Stimulated activated CD4-positive, alpha-beta T cell treated with anti-CD3 and anti-CD28 coated beads, Interleukin-4, amount 100 ng/mL, for 1 hour (primary cell): ENCODE measurements around the gene SEC23A.
"Not testable (repeated sequence)": the region's sequence is repeated elsewhere in the genome, so short reads cannot be mapped to it uniquely, and the experiment has no call there.

Experiments
- DNase-seq: peaks from one replicate; pipeline ENCODE4 v3.0.0-alpha.2; 2020

SEC23A gene

GRCh38 chr14:39102969-39103957, at the start of gene SEC23A:
SEC23A (minus strand) TSS chr14:39103235; CDS start chr14:39096118, 7,117 bp downstream.
- peak; percentile 83 for DNase-seq

- DNase-seq = no peak
Observed at GRCh38 chr14:39145266-39145966, 42.4 kb upstream of the SEC23A start.

- not testable (repeated sequence) for DNase-seq
Observed at GRCh38 chr14:39143226-39143625, 40.2 kb upstream of the SEC23A start.

GRCh38 chr14:39141623-39142022, 38.6 kb upstream of the SEC23A start:
- not testable (repeated sequence) for DNase-seq

GRCh38 chr14:39140170-39140569, 37.1 kb upstream of the SEC23A start:
- DNase-seq = no peak

GRCh38 chr14:39138440-39138839, 35.4 kb upstream of the SEC23A start:
- DNase-seq = no peak

GRCh38 chr14:39137835-39138234, 34.8 kb upstream of the SEC23A start:
- DNase-seq = not testable (repeated sequence)

- no peak for DNase-seq
Observed at GRCh38 chr14:39122330-39123138, 19.5 kb upstream of the SEC23A start.

GRCh38 chr14:39114073-39114838, 11.2 kb upstream of the SEC23A start, which contains the start of gene GEMIN2:
GEMIN2 (plus strand) TSS chr14:39114323; CDS start chr14:39114339, 16 bp downstream.
- peak; percentile 91 for DNase-seq

GRCh38 chr14:39113685-39114072, 10.6 kb upstream of the SEC23A start:
- no peak for DNase-seq

- DNase-seq = no peak
Observed at GRCh38 chr14:39109893-39110715, 7.1 kb upstream of the SEC23A start.

GRCh38 chr14:39108791-39109190, 5.8 kb upstream of the SEC23A start:
- no peak for DNase-seq

- no peak for DNase-seq
Observed at GRCh38 chr14:39107591-39107996, 4.6 kb upstream of the SEC23A start.

- not testable (repeated sequence) for DNase-seq
Observed at GRCh38 chr14:39104078-39104801, 1.2 kb upstream of the SEC23A start.

GRCh38 chr14:39102265-39102968, 618 bp downstream of the SEC23A start:
- DNase-seq = no peak

- no peak for DNase-seq
Observed at GRCh38 chr14:39099748-39100147, 3.3 kb downstream of the SEC23A start.

GRCh38 chr14:39099215-39099614, 3.8 kb downstream of the SEC23A start:
- DNase-seq = not testable (repeated sequence)

- DNase-seq = no peak
Observed at GRCh38 chr14:39097159-39097558, 5.9 kb downstream of the SEC23A start.

GRCh38 chr14:39094515-39094914, 8.5 kb downstream of the SEC23A start:
- no peak for DNase-seq

- DNase-seq = no peak
Observed at GRCh38 chr14:39091716-39092115, 11.3 kb downstream of the SEC23A start.
